Right lobe of liver (tissue), 6 donors: ENCODE measurements around the gene FBXO38. TPM values are rescaled to one million over a fixed set of nuclear protein-coding genes. Genes with fewer than 3 reads are reported as not detected.

Source experiments
- ATAC-seq, 4 donors: fragments of 200-7000 bp; cut with Tn5 transposase; one replicate each; pipeline ENCODE4 v1.9.1; 2020; ENCODE audit warnings: mild to moderate bottlenecking in 4 of 4, moderate library complexity in 4 of 4
- DNase-seq, 3 donors: peaks; one replicate each; pipeline ENCODE4 v3.0.0-alpha.2; 2020
- H3K27ac ChIP-seq, 3 donors: fragments of 200-600 bp; one replicate each; pipeline ENCODE4 v1.8.0; 2022
- H3K27me3 ChIP-seq, 2 donors: fragments of 200-600 bp; one replicate each; pipeline ENCODE4 v1.8.0; 2022
- H3K36me3 ChIP-seq, 4 donors: fragments of 200-600 bp; sonication (generic) in 1 of 4; one replicate each; pipeline versions ENCODE4 v1.5.1 to v1.8.0; 2017 to 2022; ENCODE audit warnings: control low read depth in 1 of 4
- H3K4me1 ChIP-seq, 4 donors: fragments of 200-600 bp; sonication (generic) in 1 of 4; one replicate each; pipeline versions ENCODE4 v1.5.1 to v1.8.0; 2017 to 2022; ENCODE audit warnings: control low read depth in 1 of 4
- H3K4me3 ChIP-seq, 3 donors: fragments of 200-600 bp; one replicate each; pipeline ENCODE4 v1.8.0; 2022
- H3K9me3 ChIP-seq, 4 donors: fragments of 200-600 bp; sonication (generic) in 1 of 4; one replicate each; pipeline versions ENCODE4 v1.5.1 to v1.8.0; 2017 to 2022; ENCODE audit warnings: control low read depth in 1 of 4
- POLR2A ChIP-seq: fragments of 450-650 bp; IDR thresholded peaks from one replicate; pipeline ENCODE4 v1.6.1; 2017; ENCODE audit warnings: antibody characterized with exemption, mild to moderate bottlenecking
- WGBS: methylation state at CpG from one replicate; pipeline ENCODE4 v1.1.6; 2018; ENCODE audit warnings: low coverage, low lambda C conversion rate; ENCODE audit not compliant: insufficient coverage; ENCODE audit errors: missing lambda C conversion rate; 5-methylcytosine and 5-hydroxymethylcytosine counted together
- intact Hi-C, 2 donors: fragments of 100-400 bp; cut with DNase I; formaldehyde crosslinking; loops; one replicate each; pipeline versions ENCODE4 v1.11.2 to v1.14.1; 2022
- total RNA-seq, 6 experiments: library from RNA; depleted of rRNA in 2 of 6; stranded (reverse); fragments of >200 nt in 2 of 6; fragmentation: NEBNext Ultra II Directional in 3 of 6; extraction: Animal tissue kit (Norgen Biotek cat#: 25700) in 3 of 6; gene quantifications; one replicate each; pipeline versions ENCODE4 v1.1.0 to v1.2.4, GENCODE V29; 2016 to 2023
- TF ChIP-seq, protein P1 (sequence below), 4 donors: fragments of 200-600 bp in 3 of 4; fragments of 450-650 bp in 1 of 4; IDR thresholded peaks; one replicate each; pipeline versions ENCODE4 v1.5.1 to v1.8.0; 2016 to 2022; ENCODE audit warnings: antibody characterized with exemption in 4 of 4, mild to moderate bottlenecking in 2 of 4
- donor health status: DM: no; HTN: yes; CAD: no.
- donor health status: DM: no; HTN: no; CAD: no.
- donor health status: DM: no; HTN: no; CAD: no.
- donor health status: DM: no; HTN: yes; CAD: no.
- donor health status: DM: no; HTN: yes; CAD: no.

FBXO38 gene
- total RNA-seq, 6 experiments from 2014 or later: 21.1 to 34.9 (median 23.6) TPM

DNA sequence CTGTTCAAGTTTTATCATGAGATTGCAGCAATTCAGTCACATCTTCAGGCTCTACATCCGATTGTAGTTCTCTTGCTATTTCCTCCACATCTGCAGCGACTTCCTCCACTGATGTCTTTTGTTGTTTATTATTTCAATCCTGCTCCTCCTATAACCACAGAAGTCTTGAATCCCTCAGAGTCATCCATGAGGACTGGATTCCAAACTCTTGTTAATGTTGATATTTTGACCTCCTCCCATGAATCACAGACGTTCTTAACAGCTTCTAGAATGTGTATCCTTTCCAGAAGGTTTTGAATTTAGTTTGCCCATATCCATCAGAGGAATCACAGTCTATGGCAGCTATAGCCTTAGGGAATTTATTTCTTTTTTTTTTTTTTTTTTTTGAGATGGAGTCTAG is 3.6 kb downstream of the FBXO38 start:
- Histone ChIP-seq H3K27ac (no peak overlapping the region), H3K27me3 (no peaks in the 10 kb centered on the region), H3K9me3 (no peaks in the 10 kb centered on the region), H3K4me1 (peaks cover 0 to 25% (median 6%) of the 10 kb centered on the region in 4 donors), H3K4me3 (no peak overlapping the region), H3K36me3 (no peaks in the 10 kb centered on the region)
- DNase-seq (no peak), ATAC-seq (no peak)
- intact Hi-C loops: no loop called here
- TF ChIP-seq, protein P1, sequence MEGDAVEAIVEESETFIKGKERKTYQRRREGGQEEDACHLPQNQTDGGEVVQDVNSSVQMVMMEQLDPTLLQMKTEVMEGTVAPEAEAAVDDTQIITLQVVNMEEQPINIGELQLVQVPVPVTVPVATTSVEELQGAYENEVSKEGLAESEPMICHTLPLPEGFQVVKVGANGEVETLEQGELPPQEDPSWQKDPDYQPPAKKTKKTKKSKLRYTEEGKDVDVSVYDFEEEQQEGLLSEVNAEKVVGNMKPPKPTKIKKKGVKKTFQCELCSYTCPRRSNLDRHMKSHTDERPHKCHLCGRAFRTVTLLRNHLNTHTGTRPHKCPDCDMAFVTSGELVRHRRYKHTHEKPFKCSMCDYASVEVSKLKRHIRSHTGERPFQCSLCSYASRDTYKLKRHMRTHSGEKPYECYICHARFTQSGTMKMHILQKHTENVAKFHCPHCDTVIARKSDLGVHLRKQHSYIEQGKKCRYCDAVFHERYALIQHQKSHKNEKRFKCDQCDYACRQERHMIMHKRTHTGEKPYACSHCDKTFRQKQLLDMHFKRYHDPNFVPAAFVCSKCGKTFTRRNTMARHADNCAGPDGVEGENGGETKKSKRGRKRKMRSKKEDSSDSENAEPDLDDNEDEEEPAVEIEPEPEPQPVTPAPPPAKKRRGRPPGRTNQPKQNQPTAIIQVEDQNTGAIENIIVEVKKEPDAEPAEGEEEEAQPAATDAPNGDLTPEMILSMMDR (IDR thresholded peaks at IDR 0.05): no peak
- no peak for TF ChIP-seq POLR2A
- WGBS: 70% methylated on average over 3 of the region's 3 CpGs

DNA sequence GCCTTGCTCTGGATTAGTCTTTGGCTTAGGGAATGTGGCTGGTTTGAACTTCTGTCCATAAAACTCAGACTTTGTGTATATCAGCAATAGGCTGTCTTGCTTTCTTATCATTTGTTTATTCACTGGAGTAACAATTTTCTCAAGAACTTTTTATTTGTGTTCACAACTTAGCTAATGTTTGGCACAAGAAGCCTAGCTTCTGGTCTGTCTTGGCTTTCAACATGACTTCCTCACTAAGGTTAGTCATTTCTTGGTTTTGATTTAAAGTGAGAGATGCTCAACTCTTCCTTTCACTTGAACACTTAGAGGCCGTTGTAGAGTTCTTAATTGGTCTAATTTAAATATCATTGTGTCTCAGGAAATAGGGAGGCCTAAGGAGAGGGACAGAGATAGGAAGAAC is 4.9 kb downstream of the FBXO38 start:
- no peak overlapping the region for H3K27ac ChIP-seq
- no peak for ATAC-seq
- no peak for TF ChIP-seq POLR2A
- TF ChIP-seq, protein P1 (IDR thresholded peaks at IDR 0.05): no peak
- H3K4me1 ChIP-seq: peaks cover 0 to 22% (median 6%) of the 10 kb centered on the region in 4 donors
- intact Hi-C loops: no loop called here
- WGBS: 56% methylated on average over 1 of the region's 1 CpG
- no peaks in the 10 kb centered on the region for H3K9me3 ChIP-seq
- H3K27me3 ChIP-seq: no peaks in the 10 kb centered on the region
- H3K36me3 ChIP-seq: no peaks in the 10 kb centered on the region
- no peak overlapping the region for H3K4me3 ChIP-seq
- DNase-seq: no peak

DNA sequence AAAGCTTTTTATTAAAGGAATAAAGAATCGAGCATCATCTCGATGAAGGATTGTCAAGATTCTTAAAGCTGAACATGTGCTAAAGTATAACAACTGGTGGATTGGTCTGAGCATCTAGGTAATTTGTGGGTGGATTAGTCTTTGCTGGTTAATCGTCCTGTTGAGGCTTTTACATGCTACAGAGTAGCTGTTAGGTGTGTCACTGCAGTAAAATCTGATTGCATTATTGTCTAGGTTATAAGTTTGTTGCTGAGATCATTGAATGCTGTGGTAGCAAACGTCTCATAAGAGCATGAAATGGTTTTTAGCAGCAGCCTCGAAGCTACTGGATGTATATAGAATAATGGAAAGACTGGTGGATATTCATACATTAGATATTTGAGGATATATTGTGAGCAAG is 7.2 kb downstream of the FBXO38 start:
- DNase-seq (no peak), ATAC-seq (no peak)
- Histone ChIP-seq H3K9me3 (no peaks in the 10 kb centered on the region), H3K4me3 (no peak overlapping the region), H3K27ac (no peak overlapping the region), H3K4me1 (peaks cover 0 to 21% (median 4%) of the 10 kb centered on the region in 4 donors), H3K27me3 (no peaks in the 10 kb centered on the region), H3K36me3 (no peaks in the 10 kb centered on the region)
- intact Hi-C loops: no loop called here
- 82% methylated on average over 5 of the region's 5 CpGs for WGBS
- TF ChIP-seq, protein P1 (IDR thresholded peaks at IDR 0.05): no peak
- no peak for TF ChIP-seq POLR2A

DNA sequence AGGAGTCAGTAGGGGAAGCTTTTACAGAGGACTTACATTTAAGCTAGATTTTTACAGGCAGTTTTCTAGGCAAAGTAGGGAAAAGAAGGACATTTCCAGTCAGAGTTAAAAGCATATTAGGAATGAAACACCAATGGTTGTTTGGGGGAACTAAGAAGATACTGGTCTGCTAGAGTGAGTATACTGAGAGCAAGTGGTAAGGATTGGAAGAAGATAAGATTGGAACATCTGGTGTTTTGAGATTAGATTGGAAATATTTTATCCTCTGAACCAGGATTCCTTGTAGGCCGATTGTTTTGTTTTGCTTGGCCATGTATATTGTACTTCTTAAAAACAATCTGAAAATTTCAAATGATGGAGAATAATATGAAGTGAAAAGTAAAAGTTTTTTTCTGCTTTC is 7.7 kb downstream of the FBXO38 start:
- Histone ChIP-seq H3K36me3 (no peaks in the 10 kb centered on the region), H3K4me1 (peaks cover 0 to 23% (median 4%) of the 10 kb centered on the region in 4 donors), H3K4me3 (no peak overlapping the region), H3K27me3 (no peaks in the 10 kb centered on the region), H3K27ac (no peak overlapping the region), H3K9me3 (no peaks in the 10 kb centered on the region)
- WGBS: 33% methylated on average over 1 of the region's 1 CpG
- DNase-seq (no peak), ATAC-seq (no peak)
- intact Hi-C loops: no loop called here
- TF ChIP-seq, protein P1 (IDR thresholded peaks at IDR 0.05): no peak
- TF ChIP-seq POLR2A: no peak

DNA sequence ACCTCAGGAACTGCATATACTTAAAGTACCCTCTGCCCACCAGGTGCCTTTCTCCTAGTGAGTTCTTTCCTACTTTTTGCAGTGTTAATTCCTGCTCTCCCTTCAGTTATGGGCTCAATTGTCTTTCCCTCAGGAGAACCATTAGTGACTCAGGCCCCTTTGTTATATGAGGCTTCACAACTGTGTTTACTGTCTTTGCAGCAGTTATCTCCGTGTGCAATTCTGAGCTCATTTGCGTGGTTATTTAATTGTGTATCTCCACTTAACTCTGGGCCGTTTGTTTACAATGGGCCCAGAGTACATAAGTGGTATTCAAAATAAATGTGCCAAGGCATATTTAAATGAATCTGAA is 9.6 kb downstream of the FBXO38 start:
- H3K27me3 ChIP-seq: no peaks in the 10 kb centered on the region
- TF ChIP-seq POLR2A: no peak
- TF ChIP-seq, protein P1 (IDR thresholded peaks at IDR 0.05): no peak
- intact Hi-C loops: no loop called here
- DNase-seq: no peak
- peaks cover 0 to 42% (median 13%) of the 10 kb centered on the region in 4 donors for H3K4me1 ChIP-seq
- 27% methylated on average over 3 of the region's 3 CpGs for WGBS
- H3K36me3 ChIP-seq: peaks cover 0 to under 1% (median 0%) of the 10 kb centered on the region in 4 donors
- H3K27ac ChIP-seq: peak overlapping the region in 1 of 3 donors; percentile 85
- ATAC-seq: peak in 2 of 4 donors; percentile 3 to 22
- no peak overlapping the region for H3K4me3 ChIP-seq
- H3K9me3 ChIP-seq: no peaks in the 10 kb centered on the region
